Kasumi-1 (cell line): Measurements from ENCODE around the gene SMIM10L1.

Source experiments
- DNase-seq, 2 experiments: peaks; one replicate each; lab custom pipeline; 2025; lab: John Stamatoyannopoulos, UW

SMIM10L1 gene

DNA sequence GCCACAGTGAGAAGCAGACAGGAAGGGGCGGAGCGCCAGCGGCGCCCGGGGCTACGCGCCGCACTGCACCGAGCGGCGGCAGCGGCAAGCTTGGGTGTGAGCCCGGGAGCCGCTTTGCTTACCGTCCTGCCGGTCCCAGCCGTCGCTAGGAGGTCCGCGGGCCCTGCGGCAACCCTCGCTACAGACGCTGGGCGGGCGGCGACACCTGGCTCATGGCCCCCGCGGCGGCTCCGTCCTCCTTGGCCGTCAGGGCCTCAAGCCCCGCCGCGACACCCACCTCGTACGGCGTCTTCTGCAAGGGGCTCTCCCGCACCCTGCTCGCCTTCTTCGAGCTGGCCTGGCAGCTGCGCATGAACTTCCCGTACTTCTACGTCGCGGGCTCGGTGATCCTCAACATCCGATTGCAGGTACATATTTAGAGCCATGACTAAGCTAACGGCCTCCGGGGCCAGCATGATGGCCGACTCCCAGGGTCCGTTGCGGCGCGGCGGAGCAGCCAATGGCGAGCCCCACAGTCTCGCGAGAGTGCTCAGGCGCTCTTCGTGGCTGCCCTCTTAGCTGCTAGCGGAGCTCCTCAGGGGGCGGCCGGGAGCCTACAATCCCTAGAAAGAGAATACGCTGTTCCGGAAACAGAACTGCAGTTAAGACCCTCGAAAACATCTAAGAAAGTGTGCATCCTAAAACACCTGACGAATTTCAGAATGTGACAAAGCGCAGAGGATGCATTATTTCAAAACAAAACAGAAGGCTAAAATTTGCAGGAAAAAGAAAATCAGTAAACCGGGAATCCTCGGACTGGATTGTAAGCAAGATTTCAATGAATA lies at the start of gene SMIM10L1:
Gene SMIM10L1 (plus strand): TSS at position 50 of the 824 bp plus-strand sequence. CDS start 163 bp downstream, at position 213.
- DNase-seq: peak; percentile 49 to 67

DNA sequence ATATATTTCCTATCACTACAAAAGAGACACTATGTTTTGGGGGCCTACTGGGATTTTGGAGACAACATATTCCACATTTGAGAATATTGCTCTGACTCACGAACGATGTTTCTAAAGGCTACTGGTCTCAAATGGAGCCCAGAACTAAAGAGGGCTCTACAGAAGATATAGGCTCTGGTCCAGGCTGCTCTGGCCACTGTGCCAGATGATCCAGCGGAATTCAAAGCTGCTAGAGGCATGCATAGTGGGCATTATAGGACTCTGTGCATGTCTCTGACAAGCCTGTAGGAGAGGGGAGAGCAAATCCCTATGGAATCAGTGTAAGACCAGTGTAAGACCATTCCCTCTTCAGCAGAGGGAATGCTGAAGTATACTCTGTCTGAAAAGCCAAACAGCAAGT lies 40.6 kb upstream of the SMIM10L1 start:
- no peak for DNase-seq

- no peak for DNase-seq
Measured at GRCh38 chr12:11130999-11131398, 40.0 kb upstream of the SMIM10L1 start.

DNA sequence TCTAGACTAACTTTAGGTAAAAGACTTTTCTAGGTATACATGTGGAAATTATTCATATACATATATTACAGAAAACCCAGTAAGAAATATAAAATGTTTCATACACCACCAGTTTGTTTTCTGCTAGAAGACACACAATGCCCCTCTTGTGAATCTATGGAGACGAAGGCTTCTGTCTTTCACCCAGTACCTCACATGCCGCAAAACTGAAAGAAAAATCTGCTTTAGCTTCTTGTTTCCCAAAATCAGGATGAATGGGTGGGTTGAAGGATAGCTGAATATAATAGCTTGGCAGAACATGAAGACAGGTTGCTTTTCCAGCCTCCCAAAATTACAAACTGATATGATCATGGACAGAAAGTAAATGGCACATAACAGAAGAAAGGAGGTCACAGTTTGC lies 37.8 kb upstream of the SMIM10L1 start:
- no peak for DNase-seq

- no peak for DNase-seq
Measured at GRCh38 chr12:11133816-11134215, 37.2 kb upstream of the SMIM10L1 start.

DNA sequence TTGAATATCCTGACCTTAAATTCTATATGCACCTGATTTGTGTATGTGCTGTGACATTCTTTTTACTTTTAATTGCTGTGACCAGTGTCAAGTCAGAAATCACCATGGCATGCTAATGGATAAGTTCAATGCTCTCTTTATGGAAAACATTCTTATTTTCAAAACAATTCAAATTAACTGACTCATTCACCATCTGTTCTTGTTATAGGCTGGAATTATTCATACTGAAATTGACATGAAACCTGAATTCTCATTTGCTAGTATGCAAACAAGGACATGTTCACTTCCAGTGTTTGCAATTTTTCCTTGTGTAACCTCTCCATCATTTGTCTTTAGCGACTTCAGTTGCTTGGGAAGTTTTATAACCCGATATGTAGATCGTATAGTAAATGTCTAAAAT lies 36.7 kb upstream of the SMIM10L1 start, which contains the start of gene TAS2R30:
Gene TAS2R30 (minus strand): TSS at position 340 of the 400 bp plus-strand sequence. CDS start 400 bp downstream, outside the sequence.
- no peak for DNase-seq

GRCh38 chr12:11136075-11136474 lies 34.9 kb upstream of the SMIM10L1 start:
- no peak for DNase-seq

GRCh38 chr12:11143352-11143751 lies 27.6 kb upstream of the SMIM10L1 start:
- no peak for DNase-seq

DNA sequence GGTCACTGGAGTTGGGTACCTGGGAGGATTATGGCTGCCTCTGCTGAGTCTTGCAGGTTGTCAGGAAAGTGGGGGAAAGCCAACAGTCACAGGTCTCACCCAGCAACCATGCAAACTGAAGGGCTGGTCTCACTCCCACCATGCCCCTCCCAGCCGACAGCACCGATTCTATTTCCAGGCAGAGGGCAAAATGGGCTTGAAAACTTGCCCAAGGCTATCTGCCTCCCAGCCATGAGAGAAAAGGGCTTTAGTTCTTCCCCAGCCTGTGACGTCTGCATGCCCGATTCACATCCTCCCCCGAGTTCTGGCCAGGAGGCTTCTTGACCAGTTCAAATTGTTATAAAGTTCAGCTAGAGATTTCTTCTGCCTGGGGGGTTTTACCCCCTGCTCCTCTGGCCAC lies 26.7 kb upstream of the SMIM10L1 start:
- DNase-seq: no peak

DNA sequence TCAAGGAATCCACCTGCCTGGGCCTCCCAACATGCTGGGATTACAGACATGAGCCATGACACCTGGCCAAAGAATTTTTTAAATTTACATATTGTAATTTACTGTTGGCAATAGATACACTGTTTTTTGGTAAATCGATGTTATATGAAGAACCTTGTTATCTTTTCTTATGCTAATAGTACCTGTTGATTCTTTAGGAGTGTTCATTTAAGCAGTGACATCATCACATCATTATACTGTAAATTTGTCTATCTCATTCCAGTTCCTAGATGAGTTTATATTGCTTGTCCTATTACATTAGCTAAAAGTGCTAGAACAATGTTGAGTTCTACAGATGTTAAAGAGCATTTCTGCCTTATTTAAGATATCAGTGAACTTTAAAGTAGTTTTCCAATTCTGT lies 23.6 kb upstream of the SMIM10L1 start:
- no peak for DNase-seq

GRCh38 chr12:11150832-11151231 lies 20.2 kb upstream of the SMIM10L1 start:
- no peak for DNase-seq

- no peak for DNase-seq
Measured at GRCh38 chr12:11152725-11153124, 18.3 kb upstream of the SMIM10L1 start.

- no peak for DNase-seq
Measured at GRCh38 chr12:11154400-11154925, 16.5 kb upstream of the SMIM10L1 start.

DNA sequence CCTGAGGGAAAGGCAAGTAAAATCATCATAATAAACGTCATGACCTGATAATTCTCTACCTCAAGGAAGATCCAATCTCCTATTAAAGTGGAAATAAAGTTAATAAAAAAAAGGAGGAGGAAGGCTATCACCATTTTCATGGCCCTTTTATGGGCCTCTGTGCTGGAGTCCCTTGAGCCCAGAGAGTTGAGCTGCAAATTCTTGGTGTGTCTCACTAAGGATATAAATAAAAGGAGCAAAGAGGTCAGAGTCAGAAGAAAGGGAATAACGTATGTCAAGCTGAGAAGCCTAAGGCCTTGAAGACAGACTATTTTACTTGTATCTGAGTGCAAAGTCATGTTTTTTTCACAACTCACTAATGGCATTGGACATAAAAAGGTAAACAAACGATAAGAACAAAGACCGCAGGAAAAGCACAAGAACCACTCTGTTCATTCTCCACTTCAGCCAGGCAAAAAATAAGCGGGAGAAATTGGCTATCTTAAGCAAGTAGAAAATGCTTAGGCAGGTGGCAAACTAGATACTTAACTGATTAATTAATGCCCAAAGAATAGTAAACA lies 12.0 kb upstream of the SMIM10L1 start:
- DNase-seq: no peak

GRCh38 chr12:11162502-11162901 lies 8.5 kb upstream of the SMIM10L1 start:
- DNase-seq: no peak

GRCh38 chr12:11164384-11164783 lies 6.6 kb upstream of the SMIM10L1 start:
- DNase-seq: no peak

DNA sequence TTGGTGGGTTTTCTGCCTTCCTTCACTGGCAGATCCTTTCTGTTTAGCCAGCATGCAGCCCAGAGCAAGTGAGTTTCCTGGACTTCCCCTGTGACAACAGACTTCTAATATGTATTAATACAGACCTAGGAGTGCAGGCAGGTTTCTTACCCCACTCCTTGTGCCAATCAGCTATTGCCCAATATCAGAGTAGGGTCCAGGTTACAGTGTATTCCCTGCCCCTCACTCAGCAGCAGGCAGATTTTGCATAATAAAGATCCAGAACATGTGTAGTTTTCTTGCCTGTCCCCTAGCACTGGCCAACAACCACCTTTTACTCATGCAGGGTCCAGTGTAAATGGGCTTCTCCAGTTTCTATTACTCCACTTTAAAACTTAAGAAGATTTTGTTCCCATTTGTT lies 4.7 kb upstream of the SMIM10L1 start:
- DNase-seq: no peak

DNA sequence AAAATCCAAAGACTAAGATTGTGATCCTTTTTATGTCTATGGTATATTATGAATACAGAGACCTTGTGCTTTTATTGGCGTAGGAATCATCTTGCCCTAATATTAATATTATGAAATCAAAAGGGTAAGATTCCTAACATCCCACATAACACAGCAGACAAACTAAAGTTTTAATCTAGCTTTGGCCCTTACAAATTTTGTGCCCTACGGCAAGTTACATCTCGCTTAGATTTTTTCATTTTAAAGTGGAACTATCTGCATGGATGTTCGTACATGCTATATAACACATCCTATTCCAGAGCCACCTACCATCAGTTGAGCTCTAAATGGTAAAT lies 217 bp upstream of the SMIM10L1 start:
- no peak for DNase-seq

GRCh38 chr12:11171969-11172675 lies 1.1 kb downstream of the SMIM10L1 start:
- no peak for DNase-seq

DNA sequence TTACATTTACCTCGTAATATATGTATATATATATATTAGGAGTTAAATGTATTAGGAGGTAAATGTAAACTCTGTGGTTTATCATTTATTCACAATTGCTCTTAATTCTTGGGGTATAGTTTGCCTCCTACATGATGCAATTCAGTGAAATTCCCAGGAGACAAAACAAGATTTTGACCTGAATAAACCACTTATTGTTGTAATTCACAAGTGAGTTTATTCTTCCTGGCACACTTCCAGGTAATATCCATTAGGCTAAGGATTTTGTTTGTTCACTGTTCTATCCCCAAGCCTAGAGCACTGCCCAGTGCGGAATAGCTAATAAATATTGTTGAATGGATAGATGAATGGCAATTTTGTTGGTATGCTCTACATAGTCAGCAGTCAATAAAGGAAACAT lies 3.0 kb downstream of the SMIM10L1 start:
- DNase-seq: no peak

DNA sequence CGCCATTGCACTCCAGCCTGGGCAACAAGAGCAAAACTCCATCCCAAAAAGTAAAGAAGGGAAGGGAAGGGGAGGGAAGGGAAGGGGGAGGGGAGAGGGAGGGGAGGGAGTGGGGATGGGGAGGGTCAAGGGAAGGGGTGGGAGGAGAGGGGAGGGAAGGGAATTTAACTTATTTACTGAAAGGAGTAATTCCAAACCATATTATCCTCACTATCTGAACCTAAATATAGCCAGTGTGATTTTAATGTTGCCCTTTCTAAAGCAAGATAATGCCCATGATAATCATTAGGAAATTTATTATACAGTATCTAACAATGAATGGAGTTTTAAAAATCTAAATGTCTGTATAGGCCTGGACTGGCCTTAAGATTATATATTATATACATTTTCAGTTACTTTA lies 7.3 kb downstream of the SMIM10L1 start:
- no peak for DNase-seq

DNA sequence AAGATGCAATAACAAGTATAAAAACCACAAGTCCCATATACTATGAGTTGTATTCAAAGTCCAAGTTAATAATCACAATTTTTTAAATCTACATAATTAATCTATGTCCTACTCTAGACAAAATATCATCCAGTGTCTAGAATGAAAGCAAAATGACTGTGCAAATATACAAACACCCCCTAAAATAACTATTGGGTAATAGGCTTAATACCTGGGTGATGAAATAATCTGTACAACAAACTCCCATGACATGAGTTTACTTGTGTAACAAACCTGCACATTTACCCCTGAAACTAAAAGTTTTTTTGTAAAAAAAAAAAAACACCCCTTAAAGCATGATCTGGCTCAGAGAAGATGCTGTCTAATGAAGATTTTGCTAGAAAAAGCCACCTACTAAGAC lies 11.5 kb downstream of the SMIM10L1 start:
- DNase-seq: no peak

GRCh38 chr12:11183011-11183410 lies 12.0 kb downstream of the SMIM10L1 start:
- no peak for DNase-seq
